ENCODE measurements around the gene TBC1D22B. TPM values are rescaled to one million over a fixed set of nuclear protein-coding genes. Genes with fewer than 3 reads are reported as not detected.

The TBC1D22B gene
- total RNA-seq, 1 donor from 2014 or later = 15.2 TPM

- Mint-ChIP-seq H3K36me3 (peaks cover 11% of the 10 kb centered on the region), H3K9me3 (no peaks in the 10 kb centered on the region)
Observed at GRCh38 chr6:37368961-37369320, 111.4 kb downstream of the TBC1D22B start.

GRCh38 chr6:37369321-37370201 is 112.0 kb downstream of the TBC1D22B start:
- Mint-ChIP-seq H3K9me3 (no peaks in the 10 kb centered on the region), H3K4me1 (peaks cover 7% of the 10 kb centered on the region), H3K36me3 (peaks cover 13% of the 10 kb centered on the region), H3K4me3 (no peak overlapping the region), H3K27ac (no peak overlapping the region), H3K27me3 (ENCODE audit: low read depth) (no peaks in the 10 kb centered on the region)
- DNase-seq (ENCODE audit: low spot score in 2 of 2, unreplicated experiment in 2 of 2) = no peak
- TF ChIP-seq, protein P1, sequence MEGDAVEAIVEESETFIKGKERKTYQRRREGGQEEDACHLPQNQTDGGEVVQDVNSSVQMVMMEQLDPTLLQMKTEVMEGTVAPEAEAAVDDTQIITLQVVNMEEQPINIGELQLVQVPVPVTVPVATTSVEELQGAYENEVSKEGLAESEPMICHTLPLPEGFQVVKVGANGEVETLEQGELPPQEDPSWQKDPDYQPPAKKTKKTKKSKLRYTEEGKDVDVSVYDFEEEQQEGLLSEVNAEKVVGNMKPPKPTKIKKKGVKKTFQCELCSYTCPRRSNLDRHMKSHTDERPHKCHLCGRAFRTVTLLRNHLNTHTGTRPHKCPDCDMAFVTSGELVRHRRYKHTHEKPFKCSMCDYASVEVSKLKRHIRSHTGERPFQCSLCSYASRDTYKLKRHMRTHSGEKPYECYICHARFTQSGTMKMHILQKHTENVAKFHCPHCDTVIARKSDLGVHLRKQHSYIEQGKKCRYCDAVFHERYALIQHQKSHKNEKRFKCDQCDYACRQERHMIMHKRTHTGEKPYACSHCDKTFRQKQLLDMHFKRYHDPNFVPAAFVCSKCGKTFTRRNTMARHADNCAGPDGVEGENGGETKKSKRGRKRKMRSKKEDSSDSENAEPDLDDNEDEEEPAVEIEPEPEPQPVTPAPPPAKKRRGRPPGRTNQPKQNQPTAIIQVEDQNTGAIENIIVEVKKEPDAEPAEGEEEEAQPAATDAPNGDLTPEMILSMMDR (IDR thresholded peaks at IDR 0.05; ENCODE audit: unreplicated experiment) = no peak

More at GRCh38 chr6:37368961-37369320, 111.4 kb downstream of the TBC1D22B start:
- Mint-ChIP-seq H3K27ac (no peak overlapping the region), H3K4me3 (no peak overlapping the region), H3K4me1 (peaks cover 4% of the 10 kb centered on the region), H3K27me3 (ENCODE audit: low read depth) (no peaks in the 10 kb centered on the region)
- TF ChIP-seq, protein P1 (IDR thresholded peaks at IDR 0.05; ENCODE audit: unreplicated experiment) = no peak
- no peak for DNase-seq (ENCODE audit: low spot score in 2 of 2, unreplicated experiment in 2 of 2)

DNA sequence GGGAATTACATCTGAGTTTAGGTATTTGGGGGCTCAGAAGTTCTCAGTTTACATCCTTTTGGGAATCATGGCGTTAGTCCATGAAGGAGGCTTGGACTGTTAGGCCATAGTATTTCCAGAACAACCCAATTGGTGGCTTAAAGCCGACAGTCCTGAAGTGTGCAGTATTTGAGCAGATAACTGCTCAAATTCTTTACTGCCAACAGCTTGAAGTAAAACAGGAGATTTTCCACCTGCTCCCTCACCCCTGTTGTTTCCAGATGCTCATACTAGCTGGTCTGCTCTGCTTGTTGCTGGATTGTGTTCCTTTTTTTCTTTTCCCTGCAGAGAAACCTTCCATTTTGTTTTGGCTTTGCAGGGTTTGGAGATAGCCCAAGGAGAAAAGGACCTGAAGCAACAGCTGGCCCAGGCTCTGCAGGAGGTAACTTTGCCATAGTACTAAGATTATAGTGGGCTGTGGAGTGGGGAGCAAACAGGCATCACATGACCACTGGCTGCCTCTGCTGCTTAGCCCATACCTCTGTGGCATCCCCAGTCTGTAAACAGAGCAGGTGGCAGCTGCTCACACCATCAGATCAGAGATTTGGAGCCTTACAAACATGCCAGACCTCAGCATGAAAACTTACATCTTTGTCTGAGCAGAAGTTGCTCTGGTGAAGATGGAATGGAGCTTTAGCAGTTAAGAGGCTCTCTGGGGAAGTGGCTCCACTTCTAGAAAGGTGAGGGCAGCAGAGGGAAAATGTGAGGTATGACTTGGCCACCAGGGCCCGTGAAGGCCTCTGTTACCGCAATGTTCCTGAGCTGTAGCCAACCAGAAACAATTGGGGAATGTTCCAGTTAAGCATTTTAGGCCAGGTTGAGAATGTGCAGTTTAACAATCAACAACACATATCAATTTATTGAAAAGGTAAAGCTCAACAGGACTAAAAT is 113.8 kb downstream of the TBC1D22B start:
- Mint-ChIP-seq H3K36me3 (peaks cover 18% of the 10 kb centered on the region), H3K27ac (peak overlapping the region; percentile 79), H3K4me3 (no peak overlapping the region), H3K4me1 (peaks cover 7% of the 10 kb centered on the region), H3K9me3 (no peaks in the 10 kb centered on the region), H3K27me3 (ENCODE audit: low read depth) (no peaks in the 10 kb centered on the region)
- TF ChIP-seq, protein P1 (IDR thresholded peaks at IDR 0.05; ENCODE audit: unreplicated experiment) = no peak
- DNase-seq (ENCODE audit: low spot score in 2 of 2, unreplicated experiment in 2 of 2) = no peak

- TF ChIP-seq, protein P1 (IDR thresholded peaks at IDR 0.05; ENCODE audit: unreplicated experiment) = no peak
- Mint-ChIP-seq H3K36me3 (peaks cover 21% of the 10 kb centered on the region), H3K27ac (peak overlapping the region; percentile 79), H3K9me3 (no peaks in the 10 kb centered on the region), H3K4me3 (no peak overlapping the region), H3K4me1 (peaks cover 7% of the 10 kb centered on the region), H3K27me3 (ENCODE audit: low read depth) (no peaks in the 10 kb centered on the region)
- DNase-seq (ENCODE audit: low spot score in 2 of 2, unreplicated experiment in 2 of 2) = no peak
Observed at GRCh38 chr6:37372116-37372515, 114.5 kb downstream of the TBC1D22B start.

- no peak overlapping the region for H3K27ac Mint-ChIP-seq
- DNase-seq (ENCODE audit: low spot score in 2 of 2, unreplicated experiment in 2 of 2) = no peak
- peaks cover 24% of the 10 kb centered on the region for H3K36me3 Mint-ChIP-seq
Observed at GRCh38 chr6:37373822-37374471, 116.4 kb downstream of the TBC1D22B start.

More at GRCh38 chr6:37373822-37374471, 116.4 kb downstream of the TBC1D22B start:
- Mint-ChIP-seq H3K27me3 (ENCODE audit: low read depth) (no peaks in the 10 kb centered on the region), H3K9me3 (no peaks in the 10 kb centered on the region), H3K4me1 (peaks cover 7% of the 10 kb centered on the region), H3K4me3 (no peak overlapping the region)
- TF ChIP-seq, protein P1 (IDR thresholded peaks at IDR 0.05; ENCODE audit: unreplicated experiment) = no peak
